Aorta (tissue), 5 donors: ENCODE measurements around the gene TNFSF12. TPM values are rescaled to one million over a fixed set of nuclear protein-coding genes. Genes with fewer than 3 reads are reported as not detected.
"Not testable (repeated sequence)": the region's sequence is repeated elsewhere in the genome, so short reads cannot be mapped to it uniquely, and the experiment has no call there.

Experiments
- ATAC-seq: fragments of 200-7000 bp; cut with Tn5 transposase; one replicate; pipeline ENCODE4 v1.9.1; 2022; ENCODE audit warnings: moderate library complexity; ENCODE audit not compliant: low FRiP score
- DNase-seq, 2 donors: peaks; one replicate each; pipeline ENCODE4 v3.0.0-alpha.2; 2020
- H3K27ac ChIP-seq, 2 donors: one replicate each; pipeline ENCODE4 v1.5.1; 2013; ENCODE audit warnings: low read length in 2 of 2, mild to moderate bottlenecking in 2 of 2, moderate library complexity in 2 of 2, control low read depth in 1 of 2, inconsistent platforms in 1 of 2, low read depth in 1 of 2
- H3K27me3 ChIP-seq, 2 donors: one replicate each; pipeline ENCODE4 v1.6.1; 2013; ENCODE audit warnings: control low read depth in 1 of 2, low read length in 1 of 2, mild to moderate bottlenecking in 1 of 2, moderate library complexity in 1 of 2; ENCODE audit not compliant: insufficient read depth in 2 of 2, control insufficient read depth in 1 of 2
- H3K36me3 ChIP-seq, 2 donors: one replicate each; pipeline ENCODE4 v1.6.1; 2013; ENCODE audit warnings: control low read depth in 1 of 2, low read length in 1 of 2, mild to moderate bottlenecking in 1 of 2; ENCODE audit not compliant: insufficient read depth in 2 of 2, control insufficient read depth in 1 of 2
- H3K4me1 ChIP-seq, 2 donors: one replicate each; pipeline ENCODE4 v1.6.1; 2013; ENCODE audit warnings: low read length in 2 of 2, control low read depth in 1 of 2, mild to moderate bottlenecking in 1 of 2, moderate library complexity in 1 of 2; ENCODE audit not compliant: insufficient read depth in 2 of 2, control insufficient read depth in 1 of 2
- H3K4me3 ChIP-seq, 2 donors: one replicate each; pipeline ENCODE4 v1.5.1; 2013; ENCODE audit warnings: low read length in 2 of 2, control low read depth in 1 of 2, mild to moderate bottlenecking in 1 of 2
- H3K9me3 ChIP-seq: one replicate; pipeline ENCODE4 v1.6.1; 2013; ENCODE audit warnings: mild to moderate bottlenecking, low read length; ENCODE audit not compliant: control insufficient read depth
- WGBS, 2 donors: extraction: QIAGEN DNeasy Blood & Tissue Kit; methylation state at CpG; one replicate each; pipeline ENCODE4 v1.1.7; 2013; 5-methylcytosine and 5-hydroxymethylcytosine counted together
- intact Hi-C, 2 donors: fragments of 100-400 bp; cut with DNase I; formaldehyde crosslinking; loops; one replicate each; pipeline versions ENCODE4 v1.14.2 to v1.15.0; 2022
- polyA plus RNA-seq, 2 donors: library from polyadenylated mRNA; stranded (reverse); fragments of 200-250 nt; gene quantifications; one replicate each; pipeline ENCODE4 v1.2.3, GENCODE V29; 2013
- total RNA-seq, 2 donors: library from RNA; stranded (reverse); fragmentation: NEBNext Ultra II Directional; extraction: Animal tissue kit (Norgen Biotek cat#: 25700); gene quantifications; one replicate each; pipeline ENCODE4 v1.2.1, GENCODE V29; 2021
- donor health status: healthy with polysubstance abuse.
- donor health status: Bipolar disorder and iron deficiency.
- donor health status: DM: no; HTN: no; CAD: no.
- donor health status: DM: no; HTN: no; CAD: no.
- donor health status: DM: yes; HTN: yes; CAD: no.

The TNFSF12 gene
- total and polyA plus RNA-seq, 4 donors, result 61.4 to 148 (median 110) TPM

- no peak for DNase-seq
- Histone ChIP-seq H3K36me3 (peaks cover 11 to 22% of the 10 kb centered on the region in 2 donors), H3K9me3 (no peaks in the 10 kb centered on the region), H3K27ac (no peak overlapping the region), H3K27me3 (no peaks in the 10 kb centered on the region), H3K4me3 (no peak overlapping the region), H3K4me1 (no peaks in the 10 kb centered on the region)
- no peak for ATAC-seq
- 89 to 92% methylated on average over 23 of the region's 23 CpGs for WGBS, 2 donors
- intact Hi-C loops, result no loop called here
These were observed 43.7 kb downstream of the TNFSF12 start for GRCh38 chr17:7592422-7593021.

DNA sequence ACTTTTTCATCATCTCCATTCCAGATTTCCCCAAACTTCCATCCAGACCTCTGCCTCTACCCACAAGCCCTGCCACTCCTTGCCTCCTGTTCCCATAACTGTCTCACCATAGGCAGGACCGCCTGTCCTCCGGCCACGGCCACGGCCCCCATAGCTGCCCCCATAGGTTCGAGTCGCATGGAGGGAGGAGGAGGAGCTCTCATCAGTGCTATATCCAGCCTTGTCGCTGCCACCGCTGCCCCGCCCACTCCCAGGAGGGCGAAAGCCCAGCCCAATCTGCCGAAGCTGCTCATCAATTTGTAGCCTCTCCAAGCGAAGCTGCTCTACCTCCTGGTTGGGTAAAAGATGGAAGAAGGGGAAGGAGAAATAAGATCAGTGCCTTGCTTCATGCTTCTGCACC, 44.4 kb downstream of the TNFSF12 start:
- ATAC-seq (no peak), DNase-seq (no peak)
- H3K4me3 ChIP-seq, result no peak overlapping the region
- WGBS, 2 donors, result 81% methylated on average over 12 of the region's 12 CpGs
- H3K27ac ChIP-seq, result no peak overlapping the region
- intact Hi-C loops, result no loop called here
- H3K36me3 ChIP-seq, result peaks cover 11 to 22% of the 10 kb centered on the region in 2 donors
- no peaks in the 10 kb centered on the region for H3K4me1 ChIP-seq
- H3K27me3 ChIP-seq, result no peaks in the 10 kb centered on the region
- H3K9me3 ChIP-seq, result no peaks in the 10 kb centered on the region

- H3K9me3 ChIP-seq, H3K4me3 ChIP-seq, DNase-seq, ATAC-seq, intact Hi-C loops, H3K27ac ChIP-seq, H3K27me3 ChIP-seq, H3K4me1 ChIP-seq: not testable (repeated sequence)
- H3K36me3 ChIP-seq, result peaks cover 11 to 22% of the 10 kb centered on the region in 2 donors
- 76 to 79% methylated on average over 5 of the region's 5 CpGs for WGBS, 2 donors
These were observed 48.7 kb downstream of the TNFSF12 start for GRCh38 chr17:7597561-7597960.

DNA sequence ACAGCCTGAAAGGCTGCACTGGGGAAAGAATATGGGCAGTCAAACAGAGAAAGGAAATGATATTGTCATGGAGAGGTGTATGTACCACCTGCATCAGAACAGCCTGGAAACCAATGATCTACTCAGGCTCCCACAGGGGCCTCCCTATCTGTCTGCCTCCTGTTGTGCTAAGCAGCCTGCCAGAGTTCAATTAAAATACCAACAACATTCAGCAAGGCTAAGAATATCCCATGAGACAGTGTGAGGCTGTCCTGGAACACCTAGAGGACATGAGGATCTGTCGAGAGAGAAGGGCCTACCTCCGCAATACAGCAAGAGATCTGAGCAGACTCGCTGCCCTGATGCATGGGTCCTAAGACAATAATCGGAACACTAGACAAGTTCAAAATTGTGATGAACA, 57.4 kb downstream of the TNFSF12 start:
- Histone ChIP-seq H3K27me3 (no peaks in the 10 kb centered on the region), H3K36me3 (peaks cover 7 to 10% of the 10 kb centered on the region in 2 donors), H3K4me1 (no peaks in the 10 kb centered on the region), H3K27ac (no peak overlapping the region), H3K9me3 (no peaks in the 10 kb centered on the region), H3K4me3 (no peak overlapping the region)
- intact Hi-C loops, result no loop called here
- no peak for ATAC-seq
- 87% methylated on average over 4 of the region's 4 CpGs for WGBS, 2 donors
- peak in 1 of 2 donors; percentile 2 for DNase-seq

Other genes with a start within 250 kb of the TNFSF12 start
Only the 30 nearest of the 32 such genes appear.
- gene NEURL4, start 219.7 kb upstream of the TNFSF12 start, total RNA-seq, result 10 to 100 TPM; 24.5 to 36.7 TPM
- 10 to 100 TPM in 1 of 2 donors, 1 to 10 TPM in 1; 7.3 to 52.8 TPM for gene NEURL4, start 219.7 kb upstream of the TNFSF12 start, polyA plus RNA-seq
- 10 to 100 TPM; 18.6 to 21.8 TPM for gene ACAP1, start 212.5 kb upstream of the TNFSF12 start, total RNA-seq
- gene ACAP1, start 212.5 kb upstream of the TNFSF12 start, polyA plus RNA-seq, result 10 to 100 TPM in 1 of 2 donors, 1 to 10 TPM in 1; 6.5 to 10.8 TPM
- 10 to 100 TPM; 12.4 to 15.8 TPM for gene KCTD11, start 196.9 kb upstream of the TNFSF12 start, total RNA-seq
- 10 to 100 TPM; 11.0 to 11.4 TPM for gene KCTD11, start 196.9 kb upstream of the TNFSF12 start, polyA plus RNA-seq
- gene TMEM95, start 193.9 kb upstream of the TNFSF12 start, total RNA-seq, result not detected
- gene TMEM95, start 193.9 kb upstream of the TNFSF12 start, polyA plus RNA-seq, result not detected
- gene TNK1, start 168.0 kb upstream of the TNFSF12 start, total RNA-seq, result 1 to 10 TPM; 2.4 to 6.6 TPM
- gene TNK1, start 168.0 kb upstream of the TNFSF12 start, polyA plus RNA-seq, result 1 to 10 TPM; 1.9 to 3.1 TPM
- 10 to 100 TPM; 41.2 to 43.1 TPM for gene PLSCR3, start 154.5 kb upstream of the TNFSF12 start, total RNA-seq
- gene PLSCR3, start 154.5 kb upstream of the TNFSF12 start, polyA plus RNA-seq, result 10 to 100 TPM; 20.5 to 70.8 TPM
- 10 to 100 TPM; 35.0 to 40.1 TPM for gene TMEM256, start 145.0 kb upstream of the TNFSF12 start, total RNA-seq
- gene TMEM256, start 145.0 kb upstream of the TNFSF12 start, polyA plus RNA-seq, result 100 to 1,000 TPM; 134 to 224 TPM
- 10 to 100 TPM; 32.9 to 49.9 TPM for gene NLGN2, start 141.2 kb upstream of the TNFSF12 start, total RNA-seq
- 10 to 100 TPM in 1 of 2 donors, 1 to 10 TPM in 1; 2.4 to 28.8 TPM for gene NLGN2, start 141.2 kb upstream of the TNFSF12 start, polyA plus RNA-seq
- gene SPEM1, start 128.7 kb upstream of the TNFSF12 start, total RNA-seq, result not detected
- not detected for gene SPEM1, start 128.7 kb upstream of the TNFSF12 start, polyA plus RNA-seq
- not detected for gene SPEM2, start 123.4 kb upstream of the TNFSF12 start, total RNA-seq
- gene SPEM2, start 123.4 kb upstream of the TNFSF12 start, polyA plus RNA-seq, result not detected
- not detected for gene SPEM3, start 120.2 kb upstream of the TNFSF12 start, total RNA-seq
- not detected for gene SPEM3, start 120.2 kb upstream of the TNFSF12 start, polyA plus RNA-seq
- 1 to 10 TPM; 3.6 to 5.1 TPM for gene TMEM102, start 113.6 kb upstream of the TNFSF12 start, total RNA-seq
- gene TMEM102, start 113.6 kb upstream of the TNFSF12 start, polyA plus RNA-seq, result 1 to 10 TPM; 1.8 to 2.7 TPM
- 1 to 10 TPM; 1.2 to 8.0 TPM for gene FGF11, start 109.5 kb upstream of the TNFSF12 start, total RNA-seq
- gene FGF11, start 109.5 kb upstream of the TNFSF12 start, polyA plus RNA-seq, result under 1 TPM in 1 of 2 donors, not detected in 1; 0.54 TPM
- gene CHRNB1, start 104.0 kb upstream of the TNFSF12 start, total RNA-seq, result 1 to 10 TPM; 6.2 to 8.8 TPM
- 10 to 100 TPM; 11.6 to 18.3 TPM for gene CHRNB1, start 104.0 kb upstream of the TNFSF12 start, polyA plus RNA-seq
- 10 to 100 TPM; 67.2 to 81.9 TPM for gene ZBTB4, start 69.4 kb upstream of the TNFSF12 start, total RNA-seq
- 10 to 100 TPM; 20.0 to 35.9 TPM for gene ZBTB4, start 69.4 kb upstream of the TNFSF12 start, polyA plus RNA-seq
- not detected for gene SLC35G6, start 67.6 kb upstream of the TNFSF12 start, total RNA-seq
- not detected for gene SLC35G6, start 67.6 kb upstream of the TNFSF12 start, polyA plus RNA-seq
- 100 to 1,000 TPM in 1 of 2 donors, 10 to 100 TPM in 1; 93.8 to 116 TPM for gene POLR2A, start 64.7 kb upstream of the TNFSF12 start, total RNA-seq
- gene POLR2A, start 64.7 kb upstream of the TNFSF12 start, polyA plus RNA-seq, result 10 to 100 TPM; 13.4 to 27.9 TPM
- 10 to 100 TPM; 17.7 to 28.6 TPM for gene TNFSF13, start 9.7 kb downstream of the TNFSF12 start, total RNA-seq
- gene TNFSF13, start 9.7 kb downstream of the TNFSF12 start, polyA plus RNA-seq, result 10 to 100 TPM; 25.7 to 26.4 TPM
- 10 to 100 TPM; 36.2 to 38.3 TPM for gene SENP3, start 12.9 kb downstream of the TNFSF12 start, total RNA-seq
- 10 to 100 TPM; 48.4 to 75.1 TPM for gene SENP3, start 12.9 kb downstream of the TNFSF12 start, polyA plus RNA-seq
- 100 to 1,000 TPM; 111 to 112 TPM for gene CD68, start 30.6 kb downstream of the TNFSF12 start, total RNA-seq
- 100 to 1,000 TPM in 1 of 2 donors, 10 to 100 TPM in 1; 55.3 to 111 TPM for gene CD68, start 30.6 kb downstream of the TNFSF12 start, polyA plus RNA-seq
- 10 to 100 TPM; 21.4 to 24.7 TPM for gene MPDU1, start 34.8 kb downstream of the TNFSF12 start, total RNA-seq
- 10 to 100 TPM; 12.0 to 20.8 TPM for gene MPDU1, start 34.8 kb downstream of the TNFSF12 start, polyA plus RNA-seq
- 1 to 10 TPM; 1.1 to 2.4 TPM for gene SOX15, start 41.0 kb downstream of the TNFSF12 start, total RNA-seq
- 1 to 10 TPM in 1 of 2 donors, under 1 TPM in 1; 0.50 to 2.8 TPM for gene SOX15, start 41.0 kb downstream of the TNFSF12 start, polyA plus RNA-seq
- gene FXR2, start 65.8 kb downstream of the TNFSF12 start, total RNA-seq, result 10 to 100 TPM; 25.3 to 31.1 TPM
- 10 to 100 TPM; 21.2 to 36.5 TPM for gene FXR2, start 65.8 kb downstream of the TNFSF12 start, polyA plus RNA-seq
- 10 to 100 TPM; 45.9 to 67.4 TPM for gene SAT2, start 78.8 kb downstream of the TNFSF12 start, total RNA-seq
- 100 to 1,000 TPM; 152 to 180 TPM for gene SAT2, start 78.8 kb downstream of the TNFSF12 start, polyA plus RNA-seq
- gene SHBG, start 81.1 kb downstream of the TNFSF12 start, total RNA-seq, result under 1 TPM in 1 of 2 donors, not detected in 1; 0.33 TPM
- under 1 TPM in 1 of 2 donors, not detected in 1; 0.20 TPM for gene SHBG, start 81.1 kb downstream of the TNFSF12 start, polyA plus RNA-seq
- gene ATP1B2, start 101.9 kb downstream of the TNFSF12 start, total RNA-seq, result 1 to 10 TPM; 2.0 to 7.2 TPM
- gene ATP1B2, start 101.9 kb downstream of the TNFSF12 start, polyA plus RNA-seq, result 1 to 10 TPM; 1.9 to 2.8 TPM
- 10 to 100 TPM; 26.8 to 45.3 TPM for gene TP53, start 138.4 kb downstream of the TNFSF12 start, total RNA-seq
- 10 to 100 TPM in 1 of 2 donors, 1 to 10 TPM in 1; 9.5 to 10.2 TPM for gene TP53, start 138.4 kb downstream of the TNFSF12 start, polyA plus RNA-seq
- 1 to 10 TPM; 3.6 to 4.8 TPM for gene WRAP53, start 139.4 kb downstream of the TNFSF12 start, total RNA-seq
- gene WRAP53, start 139.4 kb downstream of the TNFSF12 start, polyA plus RNA-seq, result 1 to 10 TPM; 4.8 to 7.3 TPM
- gene EFNB3, start 156.1 kb downstream of the TNFSF12 start, total RNA-seq, result under 1 TPM; 0.19 to 0.84 TPM
- gene EFNB3, start 156.1 kb downstream of the TNFSF12 start, polyA plus RNA-seq, result under 1 TPM in 1 of 2 donors, not detected in 1; 0.15 TPM
- gene DNAH2, start 168.7 kb downstream of the TNFSF12 start, total RNA-seq, result 1 to 10 TPM in 1 of 2 donors, under 1 TPM in 1; 0.16 to 1.6 TPM
- gene DNAH2, start 168.7 kb downstream of the TNFSF12 start, polyA plus RNA-seq, result under 1 TPM in 1 of 2 donors, not detected in 1; 0.08 TPM